Stimulated activated CD4-positive, alpha-beta T cell treated with anti-CD3 and anti-CD28 coated beads, TNF-alpha, amount 100 ng/mL, for 48 hours (primary cell): Measurements from ENCODE around the gene PIGA.
"Not testable (repeated sequence)": the region's sequence is repeated elsewhere in the genome, so short reads cannot be mapped to it uniquely, and the experiment has no call there.

Experiments used
- DNase-seq, 3 donors: peaks; one replicate each; pipeline ENCODE4 v3.0.0-alpha.2; 2020; ENCODE audit warnings: low read depth in 3 of 3

The PIGA gene

DNA sequence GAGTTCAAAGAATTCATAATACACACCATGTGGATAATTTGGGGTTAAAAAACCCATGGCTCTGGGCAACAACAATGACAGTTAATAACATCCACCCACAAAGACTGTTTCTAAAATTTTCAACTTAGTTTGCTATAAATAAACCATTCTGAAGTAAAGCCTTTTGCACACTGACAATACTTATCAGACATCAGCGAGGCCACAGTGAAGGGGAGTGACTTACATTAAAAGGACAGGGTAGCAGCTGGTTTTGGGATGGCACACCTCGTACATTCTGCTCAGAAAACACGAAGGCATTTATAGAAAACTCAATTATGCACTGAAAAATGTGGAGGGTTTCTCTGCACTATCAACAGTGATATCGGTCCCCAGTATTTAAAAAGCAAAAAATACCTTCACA is 15.0 kb downstream of the PIGA start:
- DNase-seq: no peak

DNA sequence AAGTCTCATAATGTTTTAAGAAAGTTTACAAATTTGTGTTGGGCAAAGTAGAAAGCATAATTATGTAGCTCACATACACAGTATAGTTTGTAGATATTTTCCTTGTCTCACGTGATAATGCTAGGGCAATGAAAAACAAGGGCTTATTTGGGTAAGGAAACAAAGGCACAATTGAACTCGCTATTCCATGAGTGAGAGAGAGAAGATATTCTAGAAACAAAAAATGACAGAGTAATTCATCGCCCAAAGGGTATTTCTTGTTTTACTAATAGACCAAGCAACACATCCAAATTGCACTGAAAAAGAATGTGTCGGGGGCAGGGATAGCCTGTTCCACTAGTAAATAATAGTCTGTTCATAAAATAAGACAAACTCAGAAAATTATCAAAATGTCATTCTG is 16.2 kb downstream of the PIGA start:
- no peak for DNase-seq

DNA sequence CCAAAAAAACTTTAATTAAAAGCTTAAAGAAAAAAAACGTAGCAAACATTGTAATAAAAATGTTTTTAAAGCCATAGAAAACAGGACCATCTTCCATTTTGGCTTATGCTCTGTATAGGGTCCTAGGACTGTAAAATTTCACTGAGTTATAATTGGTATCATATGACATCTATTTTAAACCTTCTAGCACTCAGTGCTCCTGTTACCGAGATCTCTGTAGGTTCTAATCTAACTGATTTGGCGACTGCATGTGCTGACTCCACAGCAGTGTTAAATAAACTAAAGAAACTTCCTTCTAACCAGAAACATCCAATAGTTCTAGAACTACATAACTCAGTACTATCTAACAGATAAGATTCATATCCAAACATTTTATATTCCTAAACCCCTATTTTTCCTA is 19.8 kb downstream of the PIGA start, which contains the start of gene ASB11:
Gene ASB11 (minus strand): TSS at position 132 of the 400 bp plus-strand sequence. CDS start 35 bp downstream, at position 97.
- no peak for DNase-seq

DNA sequence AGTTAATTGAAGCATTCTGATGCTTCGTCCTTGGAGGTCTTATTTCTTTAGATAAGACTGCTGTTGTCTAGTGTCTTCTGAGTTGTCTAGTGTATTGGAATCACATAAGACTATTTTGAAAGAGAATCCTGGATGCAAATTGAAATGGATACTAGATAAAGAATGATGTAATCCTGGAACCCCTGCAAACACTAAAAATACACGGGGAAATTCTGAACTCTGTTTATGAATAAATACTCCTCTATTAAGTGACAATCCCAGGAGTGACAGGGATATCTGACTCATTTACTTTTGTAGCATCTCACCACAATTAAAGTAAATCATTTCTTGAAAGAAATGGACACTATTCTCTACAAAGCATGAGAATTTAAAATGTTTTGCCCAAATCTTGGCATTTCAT is 20.9 kb downstream of the PIGA start:
- DNase-seq: no peak

DNA sequence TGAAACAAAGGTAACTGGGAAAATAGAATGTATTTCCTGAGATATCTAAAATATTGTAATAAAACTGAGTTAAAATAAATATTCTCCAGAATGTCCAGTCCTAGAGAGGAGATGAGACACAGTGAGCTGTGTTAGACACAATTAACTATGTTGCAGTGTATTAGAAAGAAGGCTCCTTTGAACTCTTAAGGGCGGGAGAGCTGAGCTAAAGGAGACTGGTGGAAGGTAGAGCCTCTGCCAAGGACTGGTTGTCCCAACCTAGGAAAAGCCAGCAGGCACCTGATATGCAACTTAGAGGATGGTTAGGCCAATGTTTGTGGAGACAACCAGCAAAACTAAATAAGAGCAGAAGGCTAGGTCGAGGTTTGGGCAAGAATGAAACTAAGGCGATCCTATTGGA is 24.2 kb downstream of the PIGA start:
- DNase-seq: no peak

DNA sequence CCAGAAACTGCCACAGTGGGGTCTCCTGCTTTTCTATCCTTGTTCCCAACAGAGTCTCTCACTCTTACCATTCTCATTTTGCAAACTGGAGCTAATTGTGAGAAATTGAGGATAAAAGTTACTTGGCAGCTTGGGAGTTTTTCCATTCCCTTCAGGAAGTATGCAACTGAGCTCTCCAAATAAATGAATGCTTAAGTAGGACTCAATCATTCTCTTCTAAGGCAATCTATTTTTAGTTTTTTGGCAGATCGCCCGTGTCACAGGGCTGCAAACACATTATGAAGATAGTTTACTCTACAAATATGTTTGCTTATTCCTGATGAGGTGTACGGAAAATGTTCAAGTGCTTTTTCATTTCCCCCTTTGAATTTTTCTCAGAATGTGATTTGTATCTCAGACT is 25.2 kb downstream of the PIGA start:
- no peak for DNase-seq

DNA sequence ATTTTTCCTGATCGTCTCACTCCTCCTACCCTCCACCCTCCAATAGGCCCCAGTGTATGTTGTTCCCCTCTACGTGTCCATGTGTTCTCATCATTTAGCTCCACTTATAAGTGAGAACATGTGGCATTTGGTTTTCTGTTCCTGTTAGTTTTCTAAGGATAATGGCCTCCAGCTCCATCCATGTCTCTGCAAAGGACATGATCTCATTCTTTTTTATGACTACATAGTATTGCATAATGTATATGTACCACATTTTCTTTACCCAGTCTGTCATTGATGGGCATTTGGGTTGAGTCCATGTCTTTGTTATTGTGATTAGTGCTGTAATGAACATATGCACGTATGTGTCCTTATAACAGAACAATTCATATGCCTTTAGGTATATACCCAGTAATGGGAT is 29.4 kb downstream of the PIGA start:
- DNase-seq: not testable (repeated sequence)

DNA sequence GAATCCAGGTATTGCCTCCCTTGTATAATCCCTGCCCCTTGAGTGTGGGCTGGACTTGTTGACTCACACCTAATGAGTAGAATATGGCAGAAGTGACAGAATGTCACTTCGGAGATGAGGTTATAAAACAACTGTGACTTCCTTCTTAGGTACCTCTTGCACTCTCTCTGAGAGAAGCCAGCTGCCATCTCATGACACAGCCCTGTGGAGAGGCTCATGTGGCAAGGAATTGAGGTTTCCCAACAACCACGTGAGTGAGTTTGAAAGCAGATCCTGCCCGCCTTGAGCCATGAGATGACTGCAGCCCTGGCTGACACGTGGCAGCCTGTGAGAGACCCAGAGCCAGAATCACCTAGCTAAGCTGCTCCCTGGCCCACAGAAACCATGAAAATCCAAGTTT is 33.4 kb downstream of the PIGA start:
- DNase-seq: peak in 1 of 3 donors; percentile 4

DNA sequence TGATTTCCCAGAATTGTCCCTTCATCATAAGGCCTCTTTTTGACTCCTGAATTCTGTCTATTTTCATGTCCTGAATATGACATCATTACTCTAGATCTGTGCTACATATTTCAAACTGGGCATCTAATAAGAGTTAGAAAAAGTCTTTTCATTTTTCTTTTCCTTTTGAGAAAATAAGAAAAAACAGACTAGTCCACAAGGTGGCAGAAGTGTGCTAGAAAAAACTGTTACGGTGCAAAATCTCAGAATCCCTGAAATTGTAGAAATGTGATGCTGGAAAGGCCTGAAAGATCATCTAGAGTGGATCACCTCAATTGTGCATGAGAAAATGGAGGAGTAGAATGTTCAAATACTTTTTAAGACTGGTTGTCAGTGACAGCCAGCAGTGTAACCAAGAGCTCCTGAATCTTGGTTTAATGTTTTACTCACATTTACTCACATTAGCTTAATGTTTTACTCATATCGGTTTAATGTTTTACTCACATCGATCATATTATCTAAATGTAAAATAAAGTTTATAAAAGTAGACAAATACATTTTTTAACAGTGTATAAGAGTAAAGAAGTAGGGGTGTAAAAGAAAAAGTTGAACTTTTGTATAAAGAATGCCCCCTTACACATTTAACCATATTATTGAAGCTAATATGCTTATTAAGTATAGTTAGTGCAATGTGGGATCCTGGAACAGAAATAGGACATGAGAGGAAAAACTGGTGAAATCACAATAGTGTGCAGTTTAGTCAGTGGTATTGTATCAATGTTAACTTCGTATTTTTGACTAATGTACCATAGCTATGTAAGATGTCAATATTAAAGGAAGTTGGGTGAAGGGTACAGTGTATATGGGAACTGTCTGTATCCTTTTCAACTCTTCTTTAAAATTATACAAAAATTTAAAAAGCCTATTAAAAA is 35.1 kb downstream of the PIGA start:
- no peak for DNase-seq

DNA sequence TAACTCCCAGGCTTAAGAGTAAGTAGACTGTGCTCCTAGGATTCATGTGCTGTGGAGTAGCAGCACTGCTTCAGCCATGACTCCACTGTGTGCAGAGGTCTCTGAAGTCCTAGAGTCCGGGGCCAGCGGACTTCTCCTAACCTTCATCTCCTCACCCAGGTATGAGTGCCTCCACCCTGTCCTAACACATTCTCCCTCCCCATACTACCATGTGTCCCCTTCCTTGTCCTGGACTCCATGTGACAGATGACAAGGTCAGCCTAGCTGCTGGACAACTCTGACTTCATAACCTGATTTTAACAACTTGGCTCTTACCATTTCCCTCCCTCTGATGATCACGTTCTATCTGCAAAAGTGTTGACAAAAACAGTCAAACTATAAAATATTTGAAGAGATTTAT is 36.5 kb downstream of the PIGA start:
- DNase-seq: no peak

DNA sequence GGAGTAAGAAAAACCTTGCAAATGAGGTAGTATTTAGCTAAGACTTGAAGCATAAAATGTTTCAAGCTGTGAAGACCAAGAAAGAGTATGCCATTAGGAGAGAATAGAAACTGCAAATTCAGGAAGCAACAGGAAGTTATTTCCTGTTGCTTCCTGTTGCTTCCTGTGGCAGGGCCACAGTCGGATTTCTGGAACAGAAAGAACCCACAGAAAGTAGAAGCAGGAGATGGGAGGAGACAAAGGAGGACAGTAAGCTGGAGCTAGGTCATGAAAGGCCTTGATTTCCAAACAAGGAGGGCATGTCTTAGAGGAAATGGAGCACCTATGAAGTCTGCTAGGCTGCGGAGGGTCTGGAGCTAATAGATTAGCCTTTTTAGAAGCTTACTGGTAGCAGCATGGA is 37.1 kb downstream of the PIGA start:
- no peak for DNase-seq

DNA sequence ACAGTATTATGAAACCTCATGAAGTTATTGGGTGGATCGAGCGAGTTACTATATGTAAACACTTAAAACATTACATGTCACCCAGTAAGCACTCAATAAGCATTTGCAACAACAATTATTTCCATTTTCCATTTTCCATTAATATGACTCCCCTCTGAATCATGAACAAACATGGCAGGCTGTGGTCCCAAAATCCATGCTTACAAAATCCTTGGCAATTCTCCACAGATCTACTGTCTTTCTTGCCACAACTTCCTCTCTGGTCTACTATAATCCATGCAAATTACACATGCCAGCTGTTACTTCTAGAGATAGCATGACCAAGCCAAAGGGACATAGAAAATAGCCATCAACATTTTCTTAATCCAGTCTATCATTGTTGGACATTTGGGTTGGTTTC is 41.9 kb downstream of the PIGA start:
- DNase-seq: no peak

DNA sequence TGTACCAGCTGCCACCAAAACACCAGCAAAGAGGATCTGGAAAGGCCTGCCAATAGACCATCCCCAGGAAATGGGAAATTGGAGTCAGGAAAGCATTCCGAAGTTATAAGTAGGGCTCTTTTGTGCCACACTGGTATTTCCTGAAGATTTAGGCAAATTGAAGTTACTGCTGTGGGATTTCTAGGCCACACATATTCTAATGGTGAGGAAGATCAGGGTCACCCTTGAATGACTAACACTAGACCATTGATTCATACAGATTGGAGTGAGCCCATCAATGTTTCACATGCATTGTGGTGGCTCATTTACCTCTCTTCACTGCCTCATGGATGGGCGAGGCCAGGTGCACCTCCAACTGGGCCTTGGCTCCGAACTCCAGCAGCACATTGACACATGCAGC is 42.5 kb downstream of the PIGA start:
- DNase-seq: no peak

DNA sequence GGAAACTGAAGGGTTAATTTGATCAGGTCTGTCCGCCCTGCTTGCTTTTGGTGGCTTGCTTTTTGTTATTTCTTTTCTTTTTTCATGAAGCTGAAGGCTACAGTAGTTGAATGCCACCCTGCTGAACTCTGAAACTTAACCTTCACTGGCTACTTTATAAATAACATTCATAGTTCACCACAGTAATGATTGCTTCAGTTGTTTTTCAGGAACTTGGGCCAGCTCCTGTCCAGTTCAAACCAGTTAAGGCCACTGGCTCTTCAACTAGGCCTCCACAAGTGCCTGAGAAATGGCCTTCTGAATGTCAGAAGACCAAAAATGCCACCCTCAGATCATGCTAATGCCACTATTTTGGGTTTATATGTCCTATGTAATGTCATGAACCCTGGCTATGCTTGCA is 57.7 kb downstream of the PIGA start:
- DNase-seq: no peak

DNA sequence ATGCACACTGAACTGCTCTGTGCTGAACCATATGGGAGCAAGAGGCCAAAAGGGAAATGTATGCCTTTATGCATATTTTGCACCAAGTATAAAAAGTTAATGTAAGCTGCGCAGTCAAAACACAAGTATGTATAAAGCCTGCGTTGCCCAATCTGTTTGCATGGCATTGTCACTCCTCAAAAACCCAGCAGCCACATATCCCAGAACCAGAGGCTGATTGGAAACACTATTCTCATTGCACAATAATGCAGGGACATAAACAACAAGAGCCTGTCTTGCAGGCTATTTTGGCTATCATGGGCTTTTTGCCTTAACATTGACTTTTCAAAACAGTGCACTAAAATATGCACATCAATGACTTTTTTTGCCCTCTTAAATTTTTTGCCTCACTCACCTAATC is 60.4 kb downstream of the PIGA start:
- no peak for DNase-seq

DNA sequence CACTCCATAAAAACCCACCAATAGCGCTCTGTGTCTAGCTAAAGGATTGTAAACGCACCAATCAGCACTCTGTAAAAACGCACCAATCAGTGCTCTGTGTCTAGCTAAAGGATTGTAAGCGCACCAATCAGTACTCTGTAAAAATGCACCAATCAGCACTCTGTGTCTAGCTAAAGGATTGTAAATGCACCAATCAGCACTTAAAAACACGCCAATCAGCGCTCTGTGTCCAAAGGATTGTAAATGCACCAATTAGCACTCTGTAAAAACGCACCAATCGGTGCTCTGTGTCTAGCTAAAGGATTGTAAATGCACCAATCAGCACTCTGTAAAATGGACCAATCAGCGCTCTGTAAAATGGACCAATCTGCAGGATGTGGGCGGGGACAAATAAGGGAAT is 62.0 kb downstream of the PIGA start:
- DNase-seq: not testable (repeated sequence)

DNA sequence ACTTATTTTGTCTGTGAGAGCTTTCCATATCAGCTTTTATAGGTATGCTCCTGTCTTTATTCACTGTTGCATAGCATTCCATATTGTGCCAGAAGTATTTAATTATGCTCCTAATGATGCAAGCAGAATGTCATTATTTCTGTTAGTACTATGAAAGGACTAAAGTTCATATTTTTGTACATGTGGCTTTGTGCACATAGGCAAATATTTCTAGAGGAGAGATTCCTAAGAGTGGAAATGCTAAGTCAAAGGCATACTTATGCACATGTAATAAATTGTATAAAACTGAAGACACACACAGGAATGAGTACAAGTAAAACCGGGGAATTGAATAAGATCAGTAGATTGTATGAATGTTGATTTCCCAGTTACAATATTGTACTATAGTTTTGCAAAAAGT is 63.6 kb downstream of the PIGA start:
- no peak for DNase-seq

DNA sequence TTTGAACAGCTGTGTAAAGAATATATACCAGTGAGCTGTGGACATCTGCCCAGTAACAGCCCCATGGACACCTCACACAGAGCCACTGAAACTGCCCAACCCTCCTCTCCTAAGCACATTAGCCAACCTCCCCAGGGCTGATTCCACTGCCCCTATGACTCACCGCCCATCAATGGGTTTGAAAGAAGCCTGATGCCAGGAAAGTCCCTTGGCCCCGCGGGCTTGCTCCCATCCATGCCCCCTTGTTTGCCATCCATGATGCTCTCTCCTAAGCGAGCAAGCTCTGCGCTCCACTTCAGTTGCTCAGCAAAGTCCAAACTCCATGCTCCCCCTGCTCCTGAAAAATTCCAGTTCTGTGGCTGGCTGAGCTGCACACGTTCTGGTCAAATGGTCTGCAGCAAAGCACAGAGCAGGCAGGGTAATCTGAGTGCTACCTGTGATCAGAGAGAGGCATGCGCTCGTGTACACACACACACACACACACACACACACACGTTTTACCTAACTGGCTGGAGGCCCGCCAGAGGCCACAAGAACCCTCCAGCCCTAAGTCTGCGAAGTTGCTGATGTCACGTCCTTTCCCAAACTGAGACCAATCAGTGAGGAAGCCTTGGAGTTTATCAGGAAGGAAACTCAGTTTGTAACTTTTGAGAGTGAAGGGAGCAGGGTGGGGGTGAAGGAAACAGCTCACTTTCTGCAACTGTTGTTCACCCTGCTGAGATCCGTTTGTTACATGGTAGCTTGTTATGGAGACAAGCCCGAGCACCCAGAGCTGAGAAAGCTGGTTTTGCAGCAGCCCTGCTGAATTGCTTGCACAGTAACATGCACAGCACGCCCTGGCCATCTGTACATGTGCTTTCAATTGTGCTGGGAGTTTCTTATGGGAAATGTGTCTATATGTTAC is 65.5 kb downstream of the PIGA start, which contains the start of gene ASB9:
Gene ASB9 (minus strand): TSS at position 466 of the 904 bp plus-strand sequence. CDS start 209 bp downstream, at position 257.
- DNase-seq: no peak
